Activated naive CD4-positive, alpha-beta T cell (primary cell): ENCODE results near the gene OR6C74.

Experiments used
- DNase-seq, 4 experiments: peaks; one replicate each; lab custom pipeline; 2025; lab: John Stamatoyannopoulos, UW

The OR6C74 gene

GRCh38 chr12:55244309-55244708 is at the start of gene OR6C74:
TSS of gene OR6C74 (plus strand) at chr12:55244609. CDS start at chr12:55247288, 2,679 bp downstream.
- DNase-seq: no peak

- DNase-seq: no peak
Measured at GRCh38 chr12:55220725-55221124, 23.7 kb upstream of the OR6C74 start, which contains the start of gene OR10A7. TSS of gene OR10A7 (plus strand) at chr12:55221025. CDS start at chr12:55221025, 0 bp downstream.

GRCh38 chr12:55226523-55226922 is 17.9 kb upstream of the OR6C74 start:
- DNase-seq: no peak

GRCh38 chr12:55227643-55228042 is 16.8 kb upstream of the OR6C74 start:
- DNase-seq: no peak

- DNase-seq: no peak
Measured at GRCh38 chr12:55246159-55246558, 1.8 kb downstream of the OR6C74 start.

GRCh38 chr12:55250944-55251343 is 6.5 kb downstream of the OR6C74 start:
- DNase-seq: no peak

GRCh38 chr12:55253281-55253680 is 8.9 kb downstream of the OR6C74 start:
- no peak for DNase-seq

GRCh38 chr12:55256831-55257230 is 12.4 kb downstream of the OR6C74 start:
- no peak for DNase-seq

- DNase-seq: no peak
Measured at GRCh38 chr12:55258303-55258702, 13.9 kb downstream of the OR6C74 start.

GRCh38 chr12:55280991-55281390 is 36.6 kb downstream of the OR6C74 start:
- no peak for DNase-seq

GRCh38 chr12:55289999-55290398 is 45.6 kb downstream of the OR6C74 start:
- no peak for DNase-seq
